Measurements from ENCODE around the gene RAB3IL1.

- TF ChIP-seq POLR2A (IDR thresholded peaks at IDR 0.05; ENCODE audit: low read length), result no peak
- no peak for TF ChIP-seq GATA1 (IDR thresholded peaks at IDR 0.05; ENCODE audit: low read depth, low read length)
Measured at GRCh38 chr11:61957021-61957770, 39.8 kb upstream of the RAB3IL1 start.

Data from erythroblast (primary cell).